HepG2 (cell line): Measurements from ENCODE around the gene ADAMTS13. TPM values are rescaled to one million over a fixed set of nuclear protein-coding genes. Genes with fewer than 3 reads are reported as not detected.

Experiments used
- BCL3 ChIP-seq: sonication (generic); formaldehyde crosslinking; IDR thresholded peaks from 2 replicates; pipeline ENCODE4 v1.5.1; 2020; ENCODE audit warnings: mild to moderate bottlenecking, missing genetic modification reagents, moderate library complexity
- CBX1 ChIP-seq: IDR thresholded peaks from one replicate; pipeline ENCODE4 v1.6.1; 2016; ENCODE audit warnings: antibody characterized with exemption, low read depth
- CTCF ChIP-seq: sonication (generic); formaldehyde crosslinking; IDR thresholded peaks from 2 replicates; pipeline ENCODE4 v1.5.0; 2020; ENCODE audit warnings: mild to moderate bottlenecking, missing genetic modification reagents, moderate library complexity
- GTF3A ChIP-seq: sonication (generic); formaldehyde crosslinking; conservative IDR thresholded peaks from 2 replicates; pipeline ENCODE4 v1.4.0; 2020; ENCODE audit warnings: mild to moderate bottlenecking, missing genetic modification reagents
- KAT8 ChIP-seq: IDR thresholded peaks from 2 replicates; pipeline ENCODE4 v1.6.1; 2016; ENCODE audit warnings: missing genetic modification reagents, missing compliant biosample characterization
- MTA1 ChIP-seq: sonication (generic); formaldehyde crosslinking; IDR thresholded peaks from 2 replicates; pipeline ENCODE4 v1.4.0; 2020; ENCODE audit warnings: missing genetic modification reagents, mild to moderate bottlenecking, borderline replicate concordance
- NFAT5 ChIP-seq: sonication (generic); formaldehyde crosslinking; IDR thresholded peaks from 2 replicates; pipeline ENCODE4 v1.4.0; 2020; ENCODE audit warnings: missing genetic modification reagents
- PCBP1 ChIP-seq: fragments of 200-400 bp; formaldehyde crosslinking; IDR thresholded peaks from 2 replicates; pipeline ENCODE4 v1.6.1; 2017; ENCODE audit warnings: mild to moderate bottlenecking, low read depth, low read length, borderline replicate concordance
- RERE ChIP-seq: IDR thresholded peaks from 2 replicates; pipeline ENCODE4 v1.6.1; 2016; ENCODE audit warnings: low read depth, missing genetic modification reagents, missing compliant biosample characterization
- TFE3 ChIP-seq: IDR thresholded peaks from 2 replicates; pipeline ENCODE4 v1.6.1; 2016
- ZNF264 ChIP-seq: sonication (generic); formaldehyde crosslinking; IDR thresholded peaks from 2 replicates; pipeline ENCODE4 v1.4.0; 2020; ENCODE audit warnings: missing genetic modification reagents
- ZNF292 ChIP-seq: sonication (generic); formaldehyde crosslinking; IDR thresholded peaks from 2 replicates; pipeline ENCODE4 v1.8.1; 2022; ENCODE audit warnings: mild to moderate bottlenecking, low read depth, missing genetic modification reagents, borderline replicate concordance
- polyA plus RNA-seq, 8 experiments: library from polyadenylated mRNA; depleted of rRNA in 3 of 8; stranded (reverse) in 7 of 8; unstranded in 1 of 8; fragments of >200 nt; fragmentation: Illumina TruSeq in 4 of 8; extraction: Trizol in 4 of 8; gene quantifications; 2 replicates each; pipeline versions ENCODE4 v1.2.1 to v1.2.3, GENCODE V29; 2011 to 2016; ENCODE audit warnings: low read depth in 4 of 8, missing spikeins in 1 of 8, mixed read lengths in 1 of 8; ENCODE audit not compliant: insufficient read depth in 1 of 8
- total RNA-seq, 5 experiments: library from RNA; depleted of rRNA; stranded (reverse); fragments of >200 nt; fragmentation: Illumina TruSeq; extraction: Trizol; gene quantifications; 2 replicates each; pipeline ENCODE4 v1.2.3, GENCODE V29; 2016; ENCODE audit warnings: low read depth in 1 of 5

Gene ADAMTS13
- total and polyA plus RNA-seq, 2 of the 13 experiments (the other 11 are each of a cell fraction or from before 2014, with no cell fraction given), result 0.91 to 4.5 TPM

- no peak for TF ChIP-seq NFAT5 (CRISPR knock-in tag)
- peak; percentile 10; the same call in 1 of the 2 replicates for TF ChIP-seq CTCF
- no peak for TF ChIP-seq RERE (CRISPR knock-in tag)
- TF ChIP-seq MTA1, result 0 out of 2 replicates have a peak, but pooled peaks have one; percentile 28
- TF ChIP-seq ZNF264 (CRISPR knock-in tag), result 0 out of 2 replicates have a peak, but pooled peaks have one; percentile 15
- peak; percentile 50 for TF ChIP-seq CBX1
- peak; percentile 62; the same call in 1 of the 2 replicates for TF ChIP-seq BCL3 (CRISPR knock-in tag)
- TF ChIP-seq GTF3A (CRISPR knock-in tag), result peak; percentile 25; the same call in 1 of the 2 replicates
- TF ChIP-seq KAT8 (CRISPR knock-in tag), result peak; percentile 78; the same call in 1 of the 2 replicates
- TF ChIP-seq PCBP1, result 0 out of 2 replicates have a peak, but pooled peaks have one; percentile 62
- no peak for TF ChIP-seq ZNF292 (CRISPR knock-in tag)
- TF ChIP-seq TFE3 (CRISPR knock-in tag), result peak; percentile 93
These were observed 38.4 kb downstream of the ADAMTS13 start (continued) for GRCh38 chr9:133460405-133461175.
